ENCODE data around the gene C12orf42.
A peak's percentile ranks its signal among the peaks of the same experiment; 100 is the strongest.

C12orf42 gene

GRCh38 chr12:103495469-103496456 lies at the start of gene C12orf42:
Gene C12orf42, minus strand, starts transcription at chr12:103495968. Its CDS starts 17,542 bp downstream, at chr12:103478426.
- DNase-seq: peak; percentile 84

DNA sequence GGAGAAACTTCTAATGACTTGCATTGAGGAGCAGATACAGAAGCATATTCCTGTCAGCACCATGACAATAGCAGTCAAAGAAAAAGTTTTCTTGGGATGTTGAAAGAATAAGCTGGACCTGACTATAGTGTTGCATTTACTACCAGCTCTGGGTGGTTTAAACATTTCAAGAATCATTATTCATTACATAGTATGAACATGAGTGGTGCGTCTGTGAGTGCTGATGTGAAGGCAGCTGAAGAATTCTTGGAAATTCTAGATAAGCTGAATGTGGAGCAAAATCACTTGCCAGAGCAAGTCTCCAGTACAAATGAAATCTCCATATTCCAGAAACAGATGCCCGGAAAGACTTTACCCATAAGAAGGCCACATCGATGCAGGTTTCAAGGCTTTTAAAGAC lies 46.3 kb upstream of the C12orf42 start:
- no peak for DNase-seq

GRCh38 chr12:103540319-103540718 lies 44.6 kb upstream of the C12orf42 start:
- DNase-seq: no peak

DNA sequence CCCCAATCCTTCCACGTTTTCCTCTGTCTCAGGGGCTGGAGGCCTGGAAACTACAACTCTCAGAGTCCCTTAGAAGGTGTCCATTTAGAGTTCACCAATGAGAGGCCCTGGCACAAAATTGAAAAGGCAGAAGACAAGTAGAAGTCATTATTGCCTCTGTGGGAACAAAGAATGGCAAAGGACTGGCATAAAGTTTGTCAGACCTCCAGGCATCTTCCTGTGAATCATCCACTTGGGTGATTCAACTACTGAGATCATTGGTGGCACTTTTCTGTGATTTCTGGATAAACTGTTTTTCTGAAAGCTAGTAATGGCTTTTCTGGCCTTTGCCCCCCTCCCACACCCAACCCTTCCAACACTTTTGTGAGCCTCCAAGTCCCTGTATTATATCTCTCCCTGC lies 42.6 kb upstream of the C12orf42 start:
- DNase-seq: no peak

DNA sequence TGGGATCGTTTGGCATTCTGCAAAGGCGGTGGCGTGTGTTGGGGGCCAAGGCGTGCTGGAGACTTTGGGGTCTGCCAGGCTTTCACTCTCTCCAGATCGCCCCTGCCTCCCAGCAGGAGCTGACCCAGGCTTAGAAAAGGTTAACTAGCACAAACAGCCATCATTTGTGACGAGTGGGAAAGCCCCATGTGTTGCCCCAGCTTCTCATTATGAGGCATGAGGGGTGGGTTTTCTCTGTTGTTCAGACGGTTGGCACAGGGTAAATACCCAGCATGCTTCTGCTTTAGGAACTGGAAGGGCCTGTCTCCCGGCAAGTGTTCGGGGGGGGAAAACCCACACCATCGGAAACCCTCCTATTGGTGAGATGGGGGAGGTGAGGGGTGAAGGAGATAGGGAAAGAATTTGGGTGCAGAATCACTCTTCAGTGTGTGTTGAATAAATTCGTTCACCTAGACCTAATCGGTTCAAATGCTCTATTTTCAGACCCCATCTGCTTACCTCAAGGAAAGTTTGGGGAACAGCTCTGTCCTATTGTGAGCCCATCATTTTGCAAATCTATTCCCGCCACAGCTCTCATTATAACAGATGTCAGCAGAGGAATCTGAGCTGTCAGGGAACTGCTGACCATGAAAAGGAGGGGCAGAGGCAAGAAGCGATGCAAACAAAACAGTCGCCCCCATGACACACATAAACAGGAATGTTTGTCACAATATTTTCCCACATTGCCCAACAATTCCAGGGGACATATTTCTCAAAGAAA lies 34.7 kb upstream of the C12orf42 start:
- DNase-seq: no peak

DNA sequence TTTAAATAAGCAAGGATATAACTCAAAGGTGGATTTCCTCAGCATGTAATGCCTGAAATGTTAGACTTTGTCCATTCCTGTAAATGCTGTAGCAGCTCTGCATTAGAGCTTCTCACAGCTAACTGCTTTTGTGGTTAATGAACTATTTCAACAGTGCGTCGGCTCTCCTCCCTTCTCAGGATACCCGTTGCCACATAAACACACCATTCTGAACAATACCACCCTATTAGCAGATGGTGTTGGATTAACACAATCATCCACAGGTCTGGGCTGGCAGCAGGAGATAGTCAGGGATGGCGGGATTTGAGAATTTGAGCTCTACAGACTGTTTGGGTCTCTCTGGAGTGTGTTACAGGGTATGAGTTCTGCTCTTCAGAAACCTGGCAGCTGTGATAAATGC lies 33.5 kb upstream of the C12orf42 start:
- no peak for DNase-seq

- DNase-seq: no peak
Observed at GRCh38 chr12:103524238-103524875, 28.6 kb upstream of the C12orf42 start.

DNA sequence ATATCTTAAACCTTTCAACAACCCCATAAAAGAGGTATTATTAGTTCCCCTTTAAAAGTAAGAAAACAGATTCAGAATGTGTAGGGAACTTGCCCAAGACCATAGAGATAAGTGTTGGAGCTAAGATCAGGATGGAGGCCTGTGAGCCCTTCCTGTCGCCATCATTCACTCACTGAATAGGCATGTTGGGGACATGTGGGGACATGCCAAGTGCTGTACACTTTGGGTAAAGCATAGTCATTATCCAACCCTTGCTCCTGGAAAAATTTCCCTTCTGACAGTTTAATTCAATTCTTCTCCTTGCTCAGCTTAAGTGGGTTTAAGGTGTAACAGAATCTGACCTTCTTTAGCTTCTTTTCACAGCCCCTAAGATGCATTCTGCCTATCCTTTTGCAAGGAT lies 28.0 kb upstream of the C12orf42 start:
- DNase-seq: no peak

DNA sequence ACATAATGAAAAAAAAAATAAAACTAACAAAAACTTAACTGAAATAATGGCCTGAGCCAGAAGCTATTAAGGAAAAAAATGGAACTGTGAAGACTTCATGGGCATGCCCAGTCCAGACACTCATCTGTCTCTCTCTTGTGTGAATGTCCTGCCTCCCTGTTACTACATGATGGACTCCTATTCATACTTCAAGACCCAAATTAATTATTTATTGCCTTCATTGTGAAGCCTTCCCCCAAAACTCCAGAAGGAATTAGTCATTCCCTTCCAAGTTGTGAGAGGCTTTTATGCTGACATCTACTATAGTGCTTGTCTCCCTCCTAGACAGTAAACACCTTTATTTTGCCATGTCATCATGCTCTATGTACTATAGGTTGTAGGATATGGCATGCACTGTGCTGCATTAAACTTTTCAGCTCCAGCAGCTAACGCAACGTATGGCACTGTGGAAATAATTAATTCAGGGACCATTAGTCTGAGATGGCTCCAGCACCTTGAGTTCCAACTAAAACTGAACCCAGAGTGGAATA lies 25.0 kb upstream of the C12orf42 start:
- DNase-seq: no peak

DNA sequence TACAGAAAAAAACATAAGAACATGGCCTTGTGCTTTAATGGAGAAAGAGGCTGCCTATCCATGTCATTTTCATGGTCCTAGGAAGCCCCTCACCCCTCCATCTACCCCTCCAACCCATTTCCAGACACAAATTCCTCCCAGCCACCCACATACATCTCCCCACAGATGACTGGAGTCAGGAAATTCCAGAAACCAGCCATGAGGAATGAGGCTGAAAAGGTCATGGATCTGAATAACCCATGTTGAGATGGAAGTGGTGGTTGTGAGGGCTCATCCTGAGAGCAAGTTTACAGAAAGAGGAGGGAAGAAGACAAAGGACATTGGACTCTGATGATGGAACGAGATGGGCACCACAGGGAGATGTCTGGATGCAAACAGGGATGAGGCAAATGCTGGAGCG lies 23.9 kb upstream of the C12orf42 start:
- DNase-seq: no peak

DNA sequence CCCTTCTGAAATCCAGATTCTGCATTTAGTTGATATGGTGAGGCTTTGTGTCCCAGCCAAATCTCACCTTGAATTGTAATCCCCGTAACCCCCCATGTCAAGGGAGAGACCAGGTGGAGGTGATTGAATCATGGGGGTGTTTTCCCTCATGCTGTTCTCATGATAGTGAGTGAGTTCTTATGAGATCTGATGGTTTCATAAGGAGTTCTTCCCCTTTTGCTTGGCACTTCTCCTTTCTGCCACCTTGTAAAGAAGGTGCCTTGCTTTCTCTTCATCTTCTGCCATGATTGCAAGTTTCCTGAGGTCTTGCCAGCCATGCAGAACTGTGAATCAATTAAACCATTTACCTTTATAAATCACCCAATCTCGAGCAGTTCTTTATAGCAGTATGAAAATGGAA lies 23.1 kb upstream of the C12orf42 start:
- DNase-seq: no peak

DNA sequence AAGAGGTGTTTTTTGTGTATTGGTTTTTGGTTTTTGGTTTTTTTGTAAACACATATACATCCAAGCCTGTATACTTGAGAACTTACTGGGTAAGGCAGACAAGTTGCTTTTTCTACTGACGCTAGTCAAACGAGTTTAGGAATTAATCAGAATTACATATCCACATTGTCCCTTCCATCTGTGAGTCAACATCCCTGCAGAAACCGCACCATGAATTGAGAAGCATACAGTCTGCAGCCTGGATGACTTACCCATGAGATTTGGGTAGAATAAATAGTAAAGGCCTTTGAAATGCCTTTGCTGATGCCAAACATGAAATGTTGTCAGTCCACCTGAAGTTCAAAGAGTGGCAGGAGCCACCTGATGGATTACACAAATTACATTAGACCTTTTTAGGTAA lies 21.4 kb upstream of the C12orf42 start:
- no peak for DNase-seq

- DNase-seq: no peak
Observed at GRCh38 chr12:103515341-103515740, 19.6 kb upstream of the C12orf42 start.

- no peak for DNase-seq
Observed at GRCh38 chr12:103513875-103514274, 18.1 kb upstream of the C12orf42 start.

- peak; percentile 71 for DNase-seq
Observed at GRCh38 chr12:103505371-103506236, 9.8 kb upstream of the C12orf42 start.

- no peak for DNase-seq
Observed at GRCh38 chr12:103504606-103505005, 8.8 kb upstream of the C12orf42 start.

- DNase-seq: peak; percentile 82
Observed at GRCh38 chr12:103503546-103504480, 8.0 kb upstream of the C12orf42 start.

DNA sequence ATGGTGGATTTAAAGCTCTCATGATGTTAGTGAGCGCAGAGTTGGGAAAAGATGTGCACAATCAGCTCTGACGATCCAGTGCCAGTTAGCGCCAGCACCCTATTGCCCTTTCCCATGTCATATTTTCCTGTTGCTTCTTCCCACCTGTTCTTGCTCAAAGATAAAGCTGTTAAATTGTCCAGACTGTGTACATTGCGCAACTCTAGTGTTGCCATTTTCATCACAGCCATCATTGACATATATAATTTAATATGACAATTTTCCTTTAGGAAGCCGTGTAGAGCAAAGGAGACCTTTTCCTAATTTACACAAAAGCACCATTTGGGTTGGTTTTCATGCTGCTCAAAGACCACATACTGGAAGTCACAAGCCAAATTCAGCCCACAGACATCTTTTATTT lies 5.7 kb upstream of the C12orf42 start:
- no peak for DNase-seq

DNA sequence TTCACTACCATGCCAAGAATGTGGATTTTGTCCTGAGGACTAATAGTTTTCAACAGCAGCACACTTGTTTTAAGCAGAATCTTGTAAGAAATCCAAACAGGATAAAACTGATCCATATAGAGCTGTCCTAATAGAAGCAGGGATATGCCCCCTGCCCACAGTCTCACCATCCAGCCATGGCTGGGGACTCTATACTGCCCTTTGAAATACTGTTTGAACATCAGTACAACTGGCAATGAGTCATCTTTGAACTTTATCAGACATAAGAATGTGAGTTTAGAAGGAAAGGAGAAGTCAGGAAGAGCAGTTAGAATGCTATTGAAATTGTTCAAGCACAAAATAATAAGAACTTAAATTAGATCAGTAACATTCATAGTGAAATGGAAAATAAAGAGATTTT lies 3.8 kb upstream of the C12orf42 start:
- no peak for DNase-seq

GRCh38 chr12:103498990-103499389 lies 3.2 kb upstream of the C12orf42 start:
- DNase-seq: no peak

All from activated effector memory CD4-positive, alpha-beta T cell treated with anti-CD3 and anti-CD28 coated beads, Interleukin-2, amount 50 U/mL, for 16 hours (primary cell).